Measurements from ENCODE around the gene CDC42SE2. TPM values are rescaled to one million over a fixed set of nuclear protein-coding genes. Genes with fewer than 3 reads are reported as not detected.
"Not testable (repeated sequence)": the region's sequence is repeated elsewhere in the genome, so short reads cannot be mapped to it uniquely, and the experiment has no call there.

CDC42SE2 gene
- total RNA-seq, 1 donor from 2014 or later: 24.1 TPM

DNA sequence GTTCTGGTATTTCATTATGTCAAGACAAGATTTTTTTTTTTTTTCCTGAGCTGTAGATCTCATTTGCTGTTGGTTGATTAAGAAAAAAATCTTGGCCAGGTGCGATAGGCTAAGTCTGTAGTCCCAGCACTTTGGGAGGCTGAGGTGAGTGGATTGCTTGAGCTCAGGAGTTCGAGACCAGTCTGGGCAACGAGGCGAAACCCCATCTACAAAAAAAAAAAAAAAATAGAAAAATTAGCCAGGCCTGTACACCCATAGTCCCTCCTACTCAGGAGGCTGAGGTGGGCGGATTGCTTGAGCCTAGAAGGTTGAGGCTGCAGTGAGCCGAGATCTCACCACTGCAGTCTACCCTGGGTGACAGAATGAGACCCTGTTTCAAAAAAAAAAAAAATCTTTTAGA is 12.2 kb downstream of the CDC42SE2 start:
- no peak overlapping the region for H3K27ac Mint-ChIP-seq (ENCODE audit: unreplicated experiment)
- no peaks in the 10 kb centered on the region for H3K9me3 ChIP-seq (ENCODE audit: insufficient read depth, low read depth, low read length)
- TF ChIP-seq, protein P1, sequence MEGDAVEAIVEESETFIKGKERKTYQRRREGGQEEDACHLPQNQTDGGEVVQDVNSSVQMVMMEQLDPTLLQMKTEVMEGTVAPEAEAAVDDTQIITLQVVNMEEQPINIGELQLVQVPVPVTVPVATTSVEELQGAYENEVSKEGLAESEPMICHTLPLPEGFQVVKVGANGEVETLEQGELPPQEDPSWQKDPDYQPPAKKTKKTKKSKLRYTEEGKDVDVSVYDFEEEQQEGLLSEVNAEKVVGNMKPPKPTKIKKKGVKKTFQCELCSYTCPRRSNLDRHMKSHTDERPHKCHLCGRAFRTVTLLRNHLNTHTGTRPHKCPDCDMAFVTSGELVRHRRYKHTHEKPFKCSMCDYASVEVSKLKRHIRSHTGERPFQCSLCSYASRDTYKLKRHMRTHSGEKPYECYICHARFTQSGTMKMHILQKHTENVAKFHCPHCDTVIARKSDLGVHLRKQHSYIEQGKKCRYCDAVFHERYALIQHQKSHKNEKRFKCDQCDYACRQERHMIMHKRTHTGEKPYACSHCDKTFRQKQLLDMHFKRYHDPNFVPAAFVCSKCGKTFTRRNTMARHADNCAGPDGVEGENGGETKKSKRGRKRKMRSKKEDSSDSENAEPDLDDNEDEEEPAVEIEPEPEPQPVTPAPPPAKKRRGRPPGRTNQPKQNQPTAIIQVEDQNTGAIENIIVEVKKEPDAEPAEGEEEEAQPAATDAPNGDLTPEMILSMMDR (IDR thresholded peaks at IDR 0.05; ENCODE audit: insufficient read depth, low read depth, low read length): no peak
- TF ChIP-seq EZH2 (IDR thresholded peaks at IDR 0.05; ENCODE audit: insufficient read depth, low read length): no peak
- no peak overlapping the region for H3K4me3 Mint-ChIP-seq (ENCODE audit: unreplicated experiment)
- H3K9ac ChIP-seq (ENCODE audit: low read length): no peak overlapping the region
- no peak overlapping the region for H3K27ac ChIP-seq (ENCODE audit: low read depth, low read length)
- no peaks in the 10 kb centered on the region for H3K27me3 ChIP-seq (ENCODE audit: insufficient read depth, low read length)
- no peak overlapping the region for H2AFZ ChIP-seq (ENCODE audit: low read depth, low read length)
- H3K27me3 Mint-ChIP-seq (ENCODE audit: low read depth, unreplicated experiment): no peaks in the 10 kb centered on the region
- H3K36me3 ChIP-seq (ENCODE audit: insufficient read depth, low read length): no peaks in the 10 kb centered on the region
- H3K4me1 Mint-ChIP-seq (ENCODE audit: low read depth, unreplicated experiment): peaks cover 19% of the 10 kb centered on the region
- peaks cover 42% of the 10 kb centered on the region for H4K20me1 ChIP-seq (ENCODE audit: insufficient read depth, low read length)
- peaks cover 6% of the 10 kb centered on the region for H3K4me1 ChIP-seq (ENCODE audit: insufficient read depth, low read length)
- no peaks in the 10 kb centered on the region for H3K36me3 Mint-ChIP-seq (ENCODE audit: low read depth, unreplicated experiment)
- no peak overlapping the region for H3K4me3 ChIP-seq (ENCODE audit: insufficient read depth, low read depth, low read length)
- no peaks in the 10 kb centered on the region for H3K9me3 Mint-ChIP-seq (ENCODE audit: unreplicated experiment)
- no peak overlapping the region for H3K4me2 ChIP-seq (ENCODE audit: low read length)
- DNase-seq (ENCODE audit: low read depth): no peak
- no peak for FAIRE-seq
- peaks cover 89% of the 10 kb centered on the region for H3K79me2 ChIP-seq (ENCODE audit: insufficient read depth, low read length)

DNA sequence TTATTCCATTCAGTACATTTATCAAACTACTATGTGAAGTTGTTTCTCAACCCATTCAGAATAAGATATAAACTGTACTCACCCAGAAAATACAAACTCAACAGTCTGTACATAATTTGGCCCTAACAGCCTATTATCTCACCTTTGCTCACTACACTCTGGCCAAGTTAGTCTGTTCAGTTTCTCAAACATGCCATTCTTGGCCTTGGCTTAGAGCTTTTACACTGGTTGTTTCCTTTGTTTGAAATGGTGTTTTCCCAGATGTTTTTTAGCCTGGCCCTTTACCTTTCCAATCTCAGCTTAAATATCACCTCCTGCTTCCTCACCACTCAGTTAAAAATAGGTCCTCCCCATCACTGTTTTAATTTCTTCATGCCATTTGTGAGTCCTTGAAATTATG is 13.6 kb downstream of the CDC42SE2 start:
- no peak for FAIRE-seq
- no peak overlapping the region for H3K4me3 ChIP-seq (ENCODE audit: insufficient read depth, low read depth, low read length)
- no peak for DNase-seq (ENCODE audit: low read depth)
- peaks cover 45% of the 10 kb centered on the region for H4K20me1 ChIP-seq (ENCODE audit: insufficient read depth, low read length)
- H3K9me3 Mint-ChIP-seq (ENCODE audit: unreplicated experiment): no peaks in the 10 kb centered on the region
- no peak overlapping the region for H3K27ac ChIP-seq (ENCODE audit: low read depth, low read length)
- H3K9ac ChIP-seq (ENCODE audit: low read length): no peak overlapping the region
- H3K27me3 ChIP-seq (ENCODE audit: insufficient read depth, low read length): no peaks in the 10 kb centered on the region
- peaks cover 5% of the 10 kb centered on the region for H3K4me1 ChIP-seq (ENCODE audit: insufficient read depth, low read length)
- no peaks in the 10 kb centered on the region for H3K9me3 ChIP-seq (ENCODE audit: insufficient read depth, low read depth, low read length)
- H2AFZ ChIP-seq (ENCODE audit: low read depth, low read length): no peak overlapping the region
- peaks cover 89% of the 10 kb centered on the region for H3K79me2 ChIP-seq (ENCODE audit: insufficient read depth, low read length)
- no peaks in the 10 kb centered on the region for H3K27me3 Mint-ChIP-seq (ENCODE audit: low read depth, unreplicated experiment)
- TF ChIP-seq EZH2 (IDR thresholded peaks at IDR 0.05; ENCODE audit: insufficient read depth, low read length): no peak
- TF ChIP-seq, protein P1 (IDR thresholded peaks at IDR 0.05; ENCODE audit: insufficient read depth, low read depth, low read length): no peak
- no peaks in the 10 kb centered on the region for H3K36me3 ChIP-seq (ENCODE audit: insufficient read depth, low read length)
- H3K36me3 Mint-ChIP-seq (ENCODE audit: low read depth, unreplicated experiment): no peaks in the 10 kb centered on the region
- no peak overlapping the region for H3K27ac Mint-ChIP-seq (ENCODE audit: unreplicated experiment)
- H3K4me1 Mint-ChIP-seq (ENCODE audit: low read depth, unreplicated experiment): peaks cover 20% of the 10 kb centered on the region
- no peak overlapping the region for H3K4me3 Mint-ChIP-seq (ENCODE audit: unreplicated experiment)
- no peak overlapping the region for H3K4me2 ChIP-seq (ENCODE audit: low read length)

DNA sequence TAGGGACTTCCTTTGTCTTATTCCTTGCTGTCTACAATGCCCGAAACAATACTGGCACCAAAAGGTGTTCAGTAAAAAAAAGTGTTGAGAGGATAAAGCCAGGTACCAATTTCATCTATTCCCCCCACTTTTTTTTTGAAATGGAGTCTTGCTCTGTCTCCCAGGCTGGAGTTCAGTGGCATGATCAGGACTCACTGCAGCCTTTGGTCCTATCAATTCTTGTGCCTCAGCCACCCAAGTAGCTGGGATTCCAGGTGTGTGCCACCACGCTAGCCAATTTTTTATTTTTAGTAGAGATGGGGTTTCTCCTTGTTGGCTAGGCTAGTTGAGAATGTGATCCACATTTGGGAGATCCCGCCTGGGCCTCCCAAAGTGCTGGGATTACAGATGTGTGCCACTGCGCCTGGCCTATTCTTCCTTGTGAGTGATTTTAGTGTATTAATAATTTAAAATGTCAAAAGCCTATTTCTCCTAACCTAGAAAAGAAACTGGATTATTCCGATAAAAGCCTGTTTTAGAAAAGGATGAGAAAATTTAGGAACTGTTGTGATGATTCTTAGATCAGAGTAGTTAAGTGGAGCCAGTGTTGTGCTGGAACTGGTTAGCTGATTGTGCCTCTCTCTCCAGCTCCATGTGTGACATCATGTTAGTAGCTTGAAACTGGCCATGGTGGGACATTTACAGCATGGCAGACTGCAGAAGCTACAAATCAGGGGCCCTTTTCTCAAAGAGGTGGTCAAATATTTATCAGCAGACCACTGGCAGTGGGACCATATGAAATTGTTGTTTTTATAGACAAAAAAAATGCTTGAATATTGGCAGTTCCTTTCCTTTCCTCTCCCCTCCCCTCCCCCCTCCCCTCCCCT is 14.3 kb downstream of the CDC42SE2 start:
- peaks cover 85% of the 10 kb centered on the region for H3K79me2 ChIP-seq (ENCODE audit: insufficient read depth, low read length)

DNA sequence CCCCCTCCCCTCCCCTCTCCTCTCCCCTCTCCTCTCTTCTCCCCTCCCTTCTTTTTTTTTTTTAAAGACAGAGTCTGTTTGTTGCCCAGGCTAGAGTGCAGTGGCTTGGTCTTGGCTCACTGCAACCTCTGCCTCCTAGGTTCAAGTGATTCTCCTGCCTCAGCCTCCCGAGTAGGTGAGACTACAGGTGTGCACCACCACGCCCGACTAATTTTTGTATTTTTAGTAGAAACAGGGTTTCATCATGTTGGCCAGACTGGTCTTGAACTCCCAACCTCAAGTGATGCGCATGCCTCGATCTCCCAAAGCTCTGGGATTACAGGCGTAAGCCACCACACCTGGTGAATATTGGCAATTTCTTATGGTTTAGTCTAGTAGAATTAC is 14.9 kb downstream of the CDC42SE2 start:
- not testable (repeated sequence) for FAIRE-seq; DNase-seq (ENCODE audit: low read depth); H3K27me3 ChIP-seq (ENCODE audit: insufficient read depth, low read length); H3K27ac ChIP-seq (ENCODE audit: low read depth, low read length); H3K27ac Mint-ChIP-seq (ENCODE audit: unreplicated experiment); H3K27me3 Mint-ChIP-seq (ENCODE audit: low read depth, unreplicated experiment); H3K9me3 ChIP-seq (ENCODE audit: insufficient read depth, low read depth, low read length); H3K4me2 ChIP-seq (ENCODE audit: low read length); H3K4me3 Mint-ChIP-seq (ENCODE audit: unreplicated experiment); H2AFZ ChIP-seq (ENCODE audit: low read depth, low read length); H3K36me3 Mint-ChIP-seq (ENCODE audit: low read depth, unreplicated experiment); H3K9me3 Mint-ChIP-seq (ENCODE audit: unreplicated experiment); H3K36me3 ChIP-seq (ENCODE audit: insufficient read depth, low read length); H3K9ac ChIP-seq (ENCODE audit: low read length); H3K4me1 ChIP-seq (ENCODE audit: insufficient read depth, low read length); H3K4me3 ChIP-seq (ENCODE audit: insufficient read depth, low read depth, low read length)
- H3K79me2 ChIP-seq (ENCODE audit: insufficient read depth, low read length): peaks cover 87% of the 10 kb centered on the region
- H4K20me1 ChIP-seq (ENCODE audit: insufficient read depth, low read length): peaks cover 48% of the 10 kb centered on the region
- peaks cover 15% of the 10 kb centered on the region for H3K4me1 Mint-ChIP-seq (ENCODE audit: low read depth, unreplicated experiment)

More for the DNA sequence above, 14.3 kb downstream of the CDC42SE2 start:
- Mint-ChIP-seq H3K9me3 (ENCODE audit: unreplicated experiment) (no peaks in the 10 kb centered on the region), H3K4me1 (ENCODE audit: low read depth, unreplicated experiment) (peaks cover 15% of the 10 kb centered on the region), H3K27me3 (ENCODE audit: low read depth, unreplicated experiment) (no peaks in the 10 kb centered on the region), H3K27ac (ENCODE audit: unreplicated experiment) (no peak overlapping the region), H3K4me3 (ENCODE audit: unreplicated experiment) (no peak overlapping the region), H3K36me3 (ENCODE audit: low read depth, unreplicated experiment) (no peaks in the 10 kb centered on the region)
- FAIRE-seq (no peak), DNase-seq (ENCODE audit: low read depth) (no peak)
- Histone ChIP-seq H3K9ac (ENCODE audit: low read length) (no peak overlapping the region), H3K36me3 (ENCODE audit: insufficient read depth, low read length) (no peaks in the 10 kb centered on the region), H3K9me3 (ENCODE audit: insufficient read depth, low read depth, low read length) (no peaks in the 10 kb centered on the region), H3K4me1 (ENCODE audit: insufficient read depth, low read length) (peaks cover 5% of the 10 kb centered on the region), H3K4me2 (ENCODE audit: low read length) (no peak overlapping the region), H3K4me3 (ENCODE audit: insufficient read depth, low read depth, low read length) (no peak overlapping the region), H4K20me1 (ENCODE audit: insufficient read depth, low read length) (peaks cover 45% of the 10 kb centered on the region), H2AFZ (ENCODE audit: low read depth, low read length) (no peak overlapping the region), H3K27me3 (ENCODE audit: insufficient read depth, low read length) (no peaks in the 10 kb centered on the region), H3K27ac (ENCODE audit: low read depth, low read length) (no peak overlapping the region)
- no peak for TF ChIP-seq EZH2 (IDR thresholded peaks at IDR 0.05; ENCODE audit: insufficient read depth, low read length)
- TF ChIP-seq, protein P1 (IDR thresholded peaks at IDR 0.05; ENCODE audit: insufficient read depth, low read depth, low read length): no peak
